Stomach (tissue), 9 donors: ENCODE data around the gene COL5A1. TPM values are rescaled to one million over a fixed set of nuclear protein-coding genes. Genes with fewer than 3 reads are reported as not detected.
"Not testable (repeated sequence)": the region's sequence is repeated elsewhere in the genome, so short reads cannot be mapped to it uniquely, and the experiment has no call there.

Source experiments
- DNase-seq, 2 donors: peaks; one replicate each; pipeline versions ENCODE4 v3.0.0 to v3.0.0-alpha.2; 2013 to 2019
- H3K27ac ChIP-seq, 5 donors: fragments of 200-600 bp in 4 of 5; sonication (generic) in 4 of 5; one replicate each; pipeline ENCODE4 v1.5.1; 2013 to 2019; ENCODE audit warnings: mild to moderate bottlenecking in 1 of 5, moderate library complexity in 1 of 5
- H3K27me3 ChIP-seq, 3 donors: fragments of 200-600 bp; sonication (generic); one replicate each; pipeline ENCODE4 v1.5.1; 2017 to 2019; ENCODE audit warnings: mixed run types in 1 of 3
- H3K36me3 ChIP-seq, 4 donors: fragments of 200-600 bp; sonication (generic); 1 replicate in 3 of 4; 2 replicates in 1 of 4; pipeline ENCODE4 v1.5.1; 2016 to 2019
- H3K4me1 ChIP-seq, 4 donors: fragments of 200-600 bp; sonication (generic); one replicate each; pipeline ENCODE4 v1.5.1; 2016 to 2019
- H3K4me3 ChIP-seq, 4 donors: fragments of 200-600 bp; sonication (generic) in 3 of 4; one replicate each; pipeline ENCODE4 v1.5.1; 2016 to 2019; ENCODE audit warnings: mild to moderate bottlenecking in 1 of 4
- H3K9me3 ChIP-seq, 4 donors: fragments of 200-600 bp; sonication (generic); one replicate each; pipeline ENCODE4 v1.5.1; 2016 to 2019
- CTCF ChIP-seq, 7 experiments: fragments of 450-650 bp in 4 of 7; fragments of 200-600 bp in 3 of 7; sonication (generic) in 3 of 7; IDR thresholded peaks; one replicate each; pipeline ENCODE4 v1.5.1; 2016 to 2019; ENCODE audit warnings: antibody characterized with exemption in 7 of 7, control low read depth in 2 of 7, mild to moderate bottlenecking in 1 of 7
- EP300 ChIP-seq: sonication (generic); formaldehyde crosslinking; IDR thresholded peaks from one replicate; pipeline ENCODE4 v1.6.1; 2017; ENCODE audit warnings: antibody characterized with exemption
- POLR2A ChIP-seq, 4 donors: fragments of 450-650 bp; IDR thresholded peaks; one replicate each; pipeline ENCODE4 v1.6.1; 2016; ENCODE audit warnings: antibody characterized with exemption in 4 of 4, control low read depth in 2 of 4, mild to moderate bottlenecking in 1 of 4, moderate library complexity in 1 of 4
- POLR2AphosphoS5 ChIP-seq, 3 donors: sonication (generic); formaldehyde crosslinking; IDR thresholded peaks; one replicate each; pipeline ENCODE4 v1.6.1; 2016; ENCODE audit warnings: antibody characterized with exemption in 3 of 3
- WGBS, 5 donors: extraction: QIAGEN DNeasy Blood & Tissue Kit in 3 of 5; methylation state at CpG; one replicate each; pipeline versions ENCODE4 v1.1.5 to v1.1.7; 2013 to 2018; 5-methylcytosine and 5-hydroxymethylcytosine counted together
- intact Hi-C: fragments of 100-400 bp; cut with DNase I; formaldehyde crosslinking; loops from one replicate; pipeline ENCODE4 v1.15.1; 2023; ENCODE audit warnings: low total_unique reads
- polyA plus RNA-seq, 3 donors: library from polyadenylated mRNA; stranded (reverse); fragments of 200-250 nt; gene quantifications; one replicate each; pipeline ENCODE4 v1.2.3, GENCODE V29; 2013
- total RNA-seq, 5 donors: library from RNA; depleted of rRNA; stranded (reverse); fragments of >200 nt; gene quantifications; one replicate each; pipeline versions ENCODE4 v1.1.0 to v1.2.3, GENCODE V29; 2014 to 2016
- donor health status: healthy with polysubstance abuse.
- donor health status: Bipolar disorder and iron deficiency.
- donor health status: healthy.

The COL5A1 gene
- total and polyA plus RNA-seq, 8 donors: 7.3 to 205 (median 26.4) TPM

- 44 to 64% (median 50%) methylated on average over 12 to 16 of the region's 16 CpGs for WGBS, 5 donors
- intact Hi-C loops: loop anchor here (10.0 kb wide), 1 partner anchor 178 kb away; no protein-coding TSS in a partner anchor
- Histone ChIP-seq H3K4me3 (peak overlapping the region; percentile 59 to 77 (median 69)), H3K27me3 (peaks cover 0 to 39% (median 27%) of the 10 kb centered on the region in 3 donors), H3K36me3 (no peaks in the 10 kb centered on the region), H3K4me1 (peaks cover 22 to 63% (median 47%) of the 10 kb centered on the region in 4 donors), H3K27ac (peak overlapping the region; percentile 69 to 96 (median 88)), H3K9me3 (no peaks in the 10 kb centered on the region)
- TF ChIP-seq POLR2A (IDR thresholded peaks at IDR 0.05): no peak
- TF ChIP-seq POLR2AphosphoS5 (IDR thresholded peaks at IDR 0.05): no peak
- TF ChIP-seq EP300: no peak
- no peak for TF ChIP-seq CTCF (IDR thresholded peaks at IDR 0.05)
- peak in 1 of 2 donors; percentile 52 for DNase-seq
These were observed 1.6 kb downstream of the COL5A1 start for GRCh38 chr9:134643222-134643671.

DNA sequence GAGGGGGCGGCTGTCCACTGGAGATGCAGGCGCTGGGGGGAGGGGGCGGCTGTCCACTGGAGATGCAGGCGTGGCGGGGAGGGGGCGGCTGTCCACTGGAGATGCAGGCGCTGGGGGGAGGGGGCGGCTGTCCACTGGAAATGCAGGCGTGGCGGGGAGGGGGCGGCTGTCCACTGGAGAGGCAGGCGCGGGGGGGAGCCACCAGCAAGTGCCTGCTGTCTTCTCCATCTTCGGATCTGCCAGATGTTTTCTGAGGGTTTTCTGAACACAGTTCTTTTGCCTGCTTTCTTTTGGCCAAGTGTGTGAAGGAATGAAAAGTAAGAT is 2.8 kb downstream of the COL5A1 start:
- H3K27ac ChIP-seq: peak overlapping the region in 4 of 5 donors; percentile 34 to 96 (median 84)
- 31 to 90% (median 69%) methylated on average over 6 to 10 of the region's 14 CpGs for WGBS, 5 donors
- peaks cover 0 to 37% (median 27%) of the 10 kb centered on the region in 3 donors for H3K27me3 ChIP-seq
- H3K4me1 ChIP-seq: peaks cover 27 to 74% (median 56%) of the 10 kb centered on the region in 4 donors
- TF ChIP-seq POLR2AphosphoS5 (IDR thresholded peaks at IDR 0.05): peak in 1 of 3 donors; percentile 38
- H3K4me3 ChIP-seq: peak overlapping the region in 3 of 4 donors; percentile 35 to 77 (median 36)
- DNase-seq, H3K36me3 ChIP-seq, H3K9me3 ChIP-seq: not testable (repeated sequence)
- intact Hi-C loops: loop anchor here (10.0 kb wide), 1 partner anchor 180 kb away; no protein-coding TSS in a partner anchor

DNA sequence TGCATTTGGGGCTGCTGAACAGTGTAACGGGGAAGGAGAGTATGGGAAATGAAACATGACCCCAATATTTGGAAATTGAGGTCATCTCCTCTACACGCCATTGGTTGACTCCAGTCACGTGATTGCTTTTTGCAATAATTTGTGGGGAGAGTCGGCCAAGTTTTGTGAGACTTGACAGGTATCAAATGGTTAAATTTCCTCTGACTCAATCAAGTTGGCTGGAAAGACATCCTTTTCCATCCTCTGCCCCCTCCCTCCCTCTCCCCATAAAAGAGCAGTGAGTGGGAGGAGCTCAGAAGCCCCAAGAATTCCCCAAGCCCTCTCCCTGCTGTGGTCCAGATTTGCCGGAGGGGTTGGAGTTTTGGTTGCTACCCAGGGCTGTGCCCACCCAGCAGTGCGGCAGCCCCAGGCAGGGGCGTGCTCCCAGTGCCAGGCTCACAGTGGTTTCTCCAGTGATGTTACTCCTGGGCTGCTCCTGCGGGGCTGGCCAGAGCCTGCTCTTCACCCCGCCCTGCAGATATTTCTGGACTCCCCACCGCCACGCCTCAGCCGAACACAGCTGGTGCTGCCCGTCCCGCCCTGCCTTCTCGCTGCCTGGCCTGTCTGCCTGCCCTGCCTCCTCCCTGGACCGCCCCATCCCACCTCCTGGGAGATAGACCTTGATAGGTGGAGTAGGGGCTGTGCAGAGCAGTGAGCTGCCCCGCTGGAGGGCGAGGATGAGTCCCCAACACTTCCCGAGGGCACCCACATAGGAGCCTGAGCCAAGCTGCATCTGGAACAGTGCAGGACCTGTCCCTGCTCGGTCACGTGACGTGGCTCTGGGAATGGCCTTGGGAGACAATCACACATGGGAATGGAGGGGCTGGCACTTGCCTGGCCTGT is 3.4 kb downstream of the COL5A1 start:
- no peaks in the 10 kb centered on the region for H3K9me3 ChIP-seq
- intact Hi-C loops: loop anchor here (10.0 kb wide), 1 partner anchor 180 kb away; no protein-coding TSS in a partner anchor
- TF ChIP-seq POLR2AphosphoS5 (IDR thresholded peaks at IDR 0.05) (peak in 2 of 3 donors; percentile 49 to 61), POLR2A (IDR thresholded peaks at IDR 0.05) (no peak)
- 23 to 45% (median 35%) methylated on average over 18 to 22 of the region's 22 CpGs for WGBS, 5 donors
- peak; percentile 39 to 94 for DNase-seq
- peaks cover 0 to 37% (median 27%) of the 10 kb centered on the region in 3 donors for H3K27me3 ChIP-seq
- peaks cover 27 to 74% (median 56%) of the 10 kb centered on the region in 4 donors for H3K4me1 ChIP-seq
- peak overlapping the region; percentile 6 to 96 (median 81) for H3K27ac ChIP-seq
- peak overlapping the region; percentile 32 to 77 (median 36) for H3K4me3 ChIP-seq
- no peaks in the 10 kb centered on the region for H3K36me3 ChIP-seq

- Histone ChIP-seq H3K4me3 (peak overlapping the region in 3 of 4 donors; percentile 32 to 77 (median 36)), H3K27ac (peak overlapping the region; percentile 6 to 96 (median 81)), H3K27me3 (peaks cover 0 to 33% (median 23%) of the 10 kb centered on the region in 3 donors), H3K36me3 (no peaks in the 10 kb centered on the region), H3K9me3 (no peaks in the 10 kb centered on the region), H3K4me1 (peaks cover 24 to 72% (median 52%) of the 10 kb centered on the region in 4 donors)
- TF ChIP-seq EP300 (no peak), POLR2AphosphoS5 (IDR thresholded peaks at IDR 0.05) (no peak), CTCF (IDR thresholded peaks at IDR 0.05) (no peak), POLR2A (IDR thresholded peaks at IDR 0.05) (no peak)
- intact Hi-C loops: loop anchor here (10.0 kb wide), 1 partner anchor 181 kb away; no protein-coding TSS in a partner anchor
- DNase-seq: no peak
- 34 to 53% (median 45%) methylated on average over 8 to 9 of the region's 9 CpGs for WGBS, 5 donors
These were observed 4.2 kb downstream of the COL5A1 start for GRCh38 chr9:134645607-134646365.
